ENCODE data around the gene ANTXRL.
"Not testable (repeated sequence)": the region's sequence is repeated elsewhere in the genome, so short reads cannot be mapped to it uniquely, and the experiment has no call there.

- not testable (repeated sequence) for TF ChIP-seq CTCF, POLR2A (IDR thresholded peaks at IDR 0.05)
These were observed 80.4 kb downstream of the ANTXRL start for GRCh38 chr10:46367209-46367608.

Measured in uterus (tissue), 2 donors.